PC-9 (cell line): ENCODE measurements around the gene PHAF1. TPM values are rescaled to one million over a fixed set of nuclear protein-coding genes. Genes with fewer than 3 reads are reported as not detected.

ENCODE experiments used
- BruUV-seq: library from RNA; stranded (reverse); fragments of 400-500 nt; replicated peaks from 2 replicates; lab custom pipeline; 2021; lab: Mats Ljungman, UMichigan
- CTCF ChIA-PET: fragments of 300-600 bp; sonication (Branson Sonifier 250); formaldehyde crosslinking; loops from one replicate; lab custom pipeline; 2022; ENCODE audit warnings: antibody characterized with exemption; lab: Charles Lee
- POLR2A ChIA-PET: fragments of 300-600 bp; sonication (Branson Sonifier 250); formaldehyde crosslinking; loops from one replicate; lab custom pipeline; 2022; ENCODE audit warnings: antibody characterized with exemption; ENCODE audit not compliant: unreplicated experiment; lab: Charles Lee
- DNase-seq, 2 experiments: peaks; one replicate each; pipeline versions ENCODE4 v3.0.0 to v3.0.0-alpha.2; 2015 to 2022; ENCODE audit warnings: mixed read lengths in 1 of 2
- H2AFZ ChIP-seq: fragments of 200-600 bp; sonication (generic); 2 replicates; pipeline ENCODE4 v1.8.1; 2017; ENCODE audit warnings: antibody characterized with exemption
- H3F3A ChIP-seq: fragments of 200-600 bp; sonication (generic); 2 replicates; pipeline ENCODE4 v1.8.1; 2017; ENCODE audit warnings: antibody characterized with exemption, mild to moderate bottlenecking, low read depth; ENCODE audit not compliant: insufficient read depth
- H3K27ac ChIP-seq: fragments of 200-600 bp; sonication (generic); 2 replicates; pipeline ENCODE4 v1.6.1; 2016; ENCODE audit warnings: mixed run types
- H3K27me3 ChIP-seq: fragments of 200-600 bp; sonication (generic); 2 replicates; pipeline ENCODE4 v1.6.1; 2016; ENCODE audit warnings: low read depth, mixed run types; ENCODE audit not compliant: insufficient read depth
- H3K36me3 ChIP-seq: fragments of 200-600 bp; sonication (generic); 2 replicates; pipeline ENCODE4 v1.6.1; 2016; ENCODE audit warnings: low read depth, mixed run types
- H3K4me1 ChIP-seq: fragments of 200-600 bp; sonication (generic); replicated peaks from 2 replicates; pipeline ENCODE4 v1.6.1; 2016; ENCODE audit warnings: mixed run types; ENCODE audit not compliant: insufficient read depth
- H3K4me2 ChIP-seq: fragments of 200-600 bp; sonication (generic); 2 replicates; pipeline ENCODE4 v1.6.1; 2017; ENCODE audit warnings: mixed run types
- H3K4me3 ChIP-seq: fragments of 200-600 bp; sonication (generic); 2 replicates; pipeline ENCODE4 v1.6.1; 2016; ENCODE audit warnings: mixed run types
- H3K79me2 ChIP-seq: fragments of 200-600 bp; sonication (generic); 2 replicates; pipeline ENCODE4 v1.6.1; 2017; ENCODE audit warnings: low read depth, mixed run types
- H3K9me2 ChIP-seq: fragments of 200-600 bp; sonication (generic); 2 replicates; pipeline ENCODE4 v1.8.1; 2017; ENCODE audit warnings: mild to moderate bottlenecking; ENCODE audit not compliant: insufficient read depth
- H3K9me3 ChIP-seq: fragments of 200-600 bp; sonication (generic); 2 replicates; pipeline ENCODE4 v1.8.1; 2016; ENCODE audit warnings: low read depth; ENCODE audit not compliant: insufficient read depth
- H4K20me1 ChIP-seq: fragments of 200-600 bp; sonication (generic); 2 replicates; pipeline ENCODE4 v1.8.1; 2017; ENCODE audit not compliant: insufficient read depth
- EZH2 ChIP-seq: fragments of 200-600 bp; sonication (generic); IDR thresholded peaks from 2 replicates; pipeline ENCODE4 v1.8.0; 2017; ENCODE audit warnings: antibody characterized with exemption, low read depth
- intact Hi-C: fragments of 100-400 bp; cut with micrococcal nuclease; formaldehyde crosslinking; loops from one replicate; pipeline ENCODE4 v1.10.0; 2022; ENCODE audit not compliant: unreplicated experiment
- total RNA-seq: library from RNA; stranded (reverse); gene quantifications from 2 replicates; pipeline ENCODE4 v1.2.3, GENCODE V29; 2021
- TF ChIP-seq, protein P1 (sequence below): fragments of 200-600 bp; sonication (generic); conservative IDR thresholded peaks from 2 replicates; pipeline ENCODE4 v1.6.1; 2017; ENCODE audit warnings: mixed run types, antibody characterized with exemption, mild to moderate bottlenecking, moderate library complexity

Gene PHAF1
- total RNA-seq, 1 experiment from 2014 or later, result 19.5 TPM

DNA sequence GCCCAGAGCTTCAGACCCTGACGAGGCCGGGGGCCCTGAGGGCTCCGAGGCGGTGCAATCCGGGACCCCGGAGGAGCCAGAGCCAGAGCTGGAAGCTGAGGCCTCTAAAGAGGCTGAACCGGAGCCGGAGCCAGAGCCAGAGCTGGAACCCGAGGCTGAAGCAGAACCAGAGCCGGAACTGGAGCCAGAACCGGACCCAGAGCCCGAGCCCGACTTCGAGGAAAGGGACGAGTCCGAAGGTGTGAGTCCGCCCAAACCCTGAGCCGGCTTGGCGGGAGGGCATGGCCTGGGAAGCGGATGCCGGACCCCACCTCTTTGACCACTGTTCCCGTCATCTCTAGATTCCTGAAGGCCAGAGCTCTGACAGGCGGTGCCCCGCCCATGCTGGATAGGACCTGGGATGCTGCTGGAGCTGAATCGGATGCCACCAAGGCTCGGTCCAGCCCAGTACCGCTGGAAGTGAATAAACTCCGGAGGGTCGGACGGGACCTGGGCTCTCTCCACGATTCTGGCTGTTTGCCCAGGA lies 65.0 kb downstream of the PHAF1 start:
- no TSS peak for BruUV-seq
- peak overlapping the region; percentile 57 for H3K4me3 ChIP-seq

DNA sequence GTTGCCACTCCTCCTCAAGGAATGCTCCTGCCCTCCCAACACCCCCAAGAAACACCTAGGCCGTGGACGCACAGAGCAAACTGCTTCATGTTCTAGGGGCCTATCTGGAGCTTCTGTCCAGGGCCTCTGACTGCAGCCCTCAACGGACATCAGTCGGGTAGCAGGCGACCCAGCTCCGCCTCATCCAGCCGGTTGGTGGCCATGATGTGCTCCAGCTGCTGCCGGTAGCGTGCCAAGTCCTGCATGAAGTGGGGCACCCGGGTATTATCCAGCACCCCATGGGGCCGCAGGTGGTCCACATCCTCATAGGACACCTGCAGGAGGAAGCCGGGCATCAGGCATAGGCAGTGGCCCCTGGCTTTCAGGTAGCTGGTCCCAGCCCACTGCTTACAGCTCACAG lies 66.9 kb downstream of the PHAF1 start:
- POLR2A ChIA-PET, result interaction anchor here (0.6 to 0.7 kb wide), 2 partner anchors 16 to 140 kb away, joined by 3 to 10 read pairs; no protein-coding TSS in a partner anchor
- H3K4me1 ChIP-seq, result peaks cover 43% of the 10 kb centered on the region
- intact Hi-C loops, result no loop called here

More for the DNA sequence above, 65.0 kb downstream of the PHAF1 start:
- Histone ChIP-seq H3K27me3 (no peaks in the 10 kb centered on the region), H2AFZ (no peak overlapping the region; the same call in 1 of the 2 replicates), H3K36me3 (no peaks in the 10 kb centered on the region), H3F3A (peaks cover 76% of the 10 kb centered on the region), H3K4me2 (peak overlapping the region; percentile 91), H3K9me2 (no peaks in the 10 kb centered on the region), H3K4me1 (peaks cover 56% of the 10 kb centered on the region), H3K9me3 (no peaks in the 10 kb centered on the region), H3K27ac (peak overlapping the region; percentile 64), H3K79me2 (peaks cover 15% of the 10 kb centered on the region; the same call in 1 of the 2 replicates), H4K20me1 (no peaks in the 10 kb centered on the region)
- POLR2A ChIA-PET, result interaction anchor here (0.6 to 1.0 kb wide), 4 partner anchors 14 to 294 kb away, joined by 3 to 7 read pairs (median 6); partner anchors contain the start of gene FBXL8
- TF ChIP-seq EZH2, result no peak
- TF ChIP-seq, protein P1, sequence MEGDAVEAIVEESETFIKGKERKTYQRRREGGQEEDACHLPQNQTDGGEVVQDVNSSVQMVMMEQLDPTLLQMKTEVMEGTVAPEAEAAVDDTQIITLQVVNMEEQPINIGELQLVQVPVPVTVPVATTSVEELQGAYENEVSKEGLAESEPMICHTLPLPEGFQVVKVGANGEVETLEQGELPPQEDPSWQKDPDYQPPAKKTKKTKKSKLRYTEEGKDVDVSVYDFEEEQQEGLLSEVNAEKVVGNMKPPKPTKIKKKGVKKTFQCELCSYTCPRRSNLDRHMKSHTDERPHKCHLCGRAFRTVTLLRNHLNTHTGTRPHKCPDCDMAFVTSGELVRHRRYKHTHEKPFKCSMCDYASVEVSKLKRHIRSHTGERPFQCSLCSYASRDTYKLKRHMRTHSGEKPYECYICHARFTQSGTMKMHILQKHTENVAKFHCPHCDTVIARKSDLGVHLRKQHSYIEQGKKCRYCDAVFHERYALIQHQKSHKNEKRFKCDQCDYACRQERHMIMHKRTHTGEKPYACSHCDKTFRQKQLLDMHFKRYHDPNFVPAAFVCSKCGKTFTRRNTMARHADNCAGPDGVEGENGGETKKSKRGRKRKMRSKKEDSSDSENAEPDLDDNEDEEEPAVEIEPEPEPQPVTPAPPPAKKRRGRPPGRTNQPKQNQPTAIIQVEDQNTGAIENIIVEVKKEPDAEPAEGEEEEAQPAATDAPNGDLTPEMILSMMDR, result no peak
- intact Hi-C loops, result loop anchor here (5.0 kb wide), 2 partner anchors 73 to 157 kb away; partner anchors contain the start of genes FHOD1 and SLC9A5
- DNase-seq, result no peak
- CTCF ChIA-PET, result no interaction called here

More for the DNA sequence above, 66.9 kb downstream of the PHAF1 start:
- BruUV-seq, result no TSS peak
- no peak for DNase-seq
- no peak overlapping the region for H3K4me2 ChIP-seq
- H4K20me1 ChIP-seq, result no peaks in the 10 kb centered on the region
- H3K9me2 ChIP-seq, result no peaks in the 10 kb centered on the region
- H3K27me3 ChIP-seq, result no peaks in the 10 kb centered on the region
- H3K79me2 ChIP-seq, result peaks cover 8% of the 10 kb centered on the region; the same call in 1 of the 2 replicates
- CTCF ChIA-PET, result no interaction called here
- H2AFZ ChIP-seq, result no peak overlapping the region
- H3K9me3 ChIP-seq, result no peaks in the 10 kb centered on the region
- H3F3A ChIP-seq, result peaks cover 61% of the 10 kb centered on the region
- TF ChIP-seq EZH2, result no peak
- TF ChIP-seq, protein P1, result no peak
- H3K4me3 ChIP-seq, result no peak overlapping the region
- H3K27ac ChIP-seq, result no peak overlapping the region
- H3K36me3 ChIP-seq, result no peaks in the 10 kb centered on the region
